ENCODE measurements around the gene DCDC2C.

The DCDC2C gene

DNA sequence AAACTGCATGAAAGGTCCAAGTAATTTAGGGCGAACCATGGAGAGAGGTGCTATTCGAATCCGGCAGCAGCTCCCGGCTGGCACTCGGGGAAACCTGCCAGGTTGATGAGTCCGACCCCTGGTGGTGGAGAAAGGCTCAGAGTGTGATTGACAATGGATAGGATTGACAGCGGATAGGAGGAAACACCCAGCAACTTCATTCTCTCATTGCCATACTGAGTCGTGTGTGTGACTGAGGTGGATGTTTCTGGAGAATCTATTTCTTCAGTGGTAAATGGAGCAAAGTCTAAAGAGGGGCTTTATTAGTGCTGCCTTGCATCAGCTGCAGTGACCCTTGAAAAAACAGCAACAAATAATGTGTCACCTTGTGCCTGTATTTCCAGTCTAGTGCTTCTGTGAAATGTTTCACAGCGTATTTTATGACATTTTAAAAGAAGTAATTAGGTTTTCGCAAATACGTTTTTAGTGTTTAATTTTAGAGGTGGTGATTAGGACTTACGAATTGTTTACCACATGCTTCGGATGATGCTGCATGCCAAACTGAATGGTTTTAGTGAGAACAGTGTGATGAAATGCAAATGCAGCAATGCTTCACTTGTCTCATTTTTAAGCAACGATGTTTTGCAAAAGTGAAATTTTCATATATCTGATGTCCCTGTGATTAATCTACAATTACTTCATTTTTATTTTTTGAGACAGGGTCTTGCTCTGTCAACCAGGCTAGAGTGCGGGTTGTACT lies 102.0 kb downstream of the DCDC2C start:
- DNase-seq (ENCODE audit: low spot score), result no peak
- Histone ChIP-seq H3K27me3 (ENCODE audit: insufficient read depth, poor library complexity, severe bottlenecking) (no peaks in the 10 kb centered on the region), H3K27ac (ENCODE audit: poor library complexity, severe bottlenecking) (no peak overlapping the region), H3K36me3 (ENCODE audit: low read depth) (no peaks in the 10 kb centered on the region), H3K9me3 (ENCODE audit: severe bottlenecking) (no peaks in the 10 kb centered on the region), H3K4me1 (ENCODE audit: insufficient read depth, poor library complexity, severe bottlenecking) (no peaks in the 10 kb centered on the region), H3K4me3 (ENCODE audit: severe bottlenecking) (no peak overlapping the region)
- peak; percentile 64 for ATAC-seq (ENCODE audit: low read depth)
- TF ChIP-seq, protein P1, sequence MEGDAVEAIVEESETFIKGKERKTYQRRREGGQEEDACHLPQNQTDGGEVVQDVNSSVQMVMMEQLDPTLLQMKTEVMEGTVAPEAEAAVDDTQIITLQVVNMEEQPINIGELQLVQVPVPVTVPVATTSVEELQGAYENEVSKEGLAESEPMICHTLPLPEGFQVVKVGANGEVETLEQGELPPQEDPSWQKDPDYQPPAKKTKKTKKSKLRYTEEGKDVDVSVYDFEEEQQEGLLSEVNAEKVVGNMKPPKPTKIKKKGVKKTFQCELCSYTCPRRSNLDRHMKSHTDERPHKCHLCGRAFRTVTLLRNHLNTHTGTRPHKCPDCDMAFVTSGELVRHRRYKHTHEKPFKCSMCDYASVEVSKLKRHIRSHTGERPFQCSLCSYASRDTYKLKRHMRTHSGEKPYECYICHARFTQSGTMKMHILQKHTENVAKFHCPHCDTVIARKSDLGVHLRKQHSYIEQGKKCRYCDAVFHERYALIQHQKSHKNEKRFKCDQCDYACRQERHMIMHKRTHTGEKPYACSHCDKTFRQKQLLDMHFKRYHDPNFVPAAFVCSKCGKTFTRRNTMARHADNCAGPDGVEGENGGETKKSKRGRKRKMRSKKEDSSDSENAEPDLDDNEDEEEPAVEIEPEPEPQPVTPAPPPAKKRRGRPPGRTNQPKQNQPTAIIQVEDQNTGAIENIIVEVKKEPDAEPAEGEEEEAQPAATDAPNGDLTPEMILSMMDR (IDR thresholded peaks at IDR 0.05; ENCODE audit: poor library complexity, severe bottlenecking), result peak; percentile 56

- Histone ChIP-seq H3K4me3 (ENCODE audit: severe bottlenecking) (no peak overlapping the region), H3K27ac (ENCODE audit: poor library complexity, severe bottlenecking) (no peak overlapping the region), H3K4me1 (ENCODE audit: insufficient read depth, poor library complexity, severe bottlenecking) (no peaks in the 10 kb centered on the region), H3K36me3 (ENCODE audit: low read depth) (no peaks in the 10 kb centered on the region), H3K27me3 (ENCODE audit: insufficient read depth, poor library complexity, severe bottlenecking) (no peaks in the 10 kb centered on the region), H3K9me3 (ENCODE audit: severe bottlenecking) (no peaks in the 10 kb centered on the region)
- no peak for ATAC-seq (ENCODE audit: low read depth)
- no peak for DNase-seq (ENCODE audit: low spot score)
- TF ChIP-seq, protein P1 (IDR thresholded peaks at IDR 0.05; ENCODE audit: poor library complexity, severe bottlenecking), result no peak
These were observed 102.8 kb downstream of the DCDC2C start for GRCh38 chr2:3806168-3806567.

GRCh38 chr2:3806730-3807129 lies 103.4 kb downstream of the DCDC2C start:
- Histone ChIP-seq H3K27ac (ENCODE audit: poor library complexity, severe bottlenecking) (no peak overlapping the region), H3K36me3 (ENCODE audit: low read depth) (no peaks in the 10 kb centered on the region), H3K27me3 (ENCODE audit: insufficient read depth, poor library complexity, severe bottlenecking) (no peaks in the 10 kb centered on the region), H3K9me3 (ENCODE audit: severe bottlenecking) (no peaks in the 10 kb centered on the region), H3K4me1 (ENCODE audit: insufficient read depth, poor library complexity, severe bottlenecking) (no peaks in the 10 kb centered on the region), H3K4me3 (ENCODE audit: severe bottlenecking) (no peak overlapping the region)
- DNase-seq (ENCODE audit: low spot score) (no peak), ATAC-seq (ENCODE audit: low read depth) (no peak)
- TF ChIP-seq, protein P1 (IDR thresholded peaks at IDR 0.05; ENCODE audit: poor library complexity, severe bottlenecking), result no peak

- peak; percentile 69 for ATAC-seq (ENCODE audit: low read depth)
- H3K27ac ChIP-seq (ENCODE audit: poor library complexity, severe bottlenecking), result no peak overlapping the region
These were observed 104.5 kb downstream of the DCDC2C start for GRCh38 chr2:3807853-3808252.

More at GRCh38 chr2:3807853-3808252, 104.5 kb downstream of the DCDC2C start:
- H3K4me3 ChIP-seq (ENCODE audit: severe bottlenecking), result no peak overlapping the region
- H3K36me3 ChIP-seq (ENCODE audit: low read depth), result no peaks in the 10 kb centered on the region
- no peaks in the 10 kb centered on the region for H3K4me1 ChIP-seq (ENCODE audit: insufficient read depth, poor library complexity, severe bottlenecking)
- no peak for DNase-seq (ENCODE audit: low spot score)
- H3K27me3 ChIP-seq (ENCODE audit: insufficient read depth, poor library complexity, severe bottlenecking), result no peaks in the 10 kb centered on the region
- no peaks in the 10 kb centered on the region for H3K9me3 ChIP-seq (ENCODE audit: severe bottlenecking)
- TF ChIP-seq, protein P1 (IDR thresholded peaks at IDR 0.05; ENCODE audit: poor library complexity, severe bottlenecking), result no peak
